Neutrophil (primary cell): ENCODE measurements around the gene SSBP4.

Experiments
- H3K27ac ChIP-seq: fragments of 200-600 bp; sonication (generic); 2 replicates; pipeline ENCODE4 v1.5.1; 2016; ENCODE audit warnings: mild to moderate bottlenecking, moderate library complexity
- H3K27me3 ChIP-seq: fragments of 200-600 bp; sonication (generic); 2 replicates; pipeline ENCODE4 v1.6.0; 2016; ENCODE audit warnings: mild to moderate bottlenecking
- H3K36me3 ChIP-seq: fragments of 200-600 bp; sonication (generic); 2 replicates; pipeline ENCODE4 v1.5.1; 2017
- H3K4me1 ChIP-seq, 2 experiments: fragments of 200-600 bp in 1 of 2; sonication (generic) in 1 of 2; 1 replicate in 1 of 2; 2 replicates in 1 of 2; pipeline versions ENCODE4 v1.5.1 to v1.6.1; 2013 to 2016; ENCODE audit warnings: low read depth in 1 of 2, low read length in 1 of 2, mild to moderate bottlenecking in 1 of 2, moderate library complexity in 1 of 2; ENCODE audit not compliant: control insufficient read depth in 1 of 2, insufficient read depth in 1 of 2
- H3K4me3 ChIP-seq, 2 experiments: fragments of 200-600 bp in 1 of 2; sonication (generic) in 1 of 2; 1 replicate in 1 of 2; 2 replicates in 1 of 2; pipeline ENCODE4 v1.5.1; 2013 to 2016; ENCODE audit warnings: low read depth in 1 of 2, low read length in 1 of 2, mild to moderate bottlenecking in 1 of 2, moderate library complexity in 1 of 2
- H3K9me3 ChIP-seq: fragments of 200-600 bp; sonication (generic); 2 replicates; pipeline ENCODE4 v1.5.1; 2016
- TF ChIP-seq, protein P1 (sequence below): fragments of 200-600 bp; sonication (generic); IDR thresholded peaks from 2 replicates; pipeline ENCODE4 v1.5.1; 2016; ENCODE audit warnings: antibody characterized with exemption

SSBP4 gene

DNA sequence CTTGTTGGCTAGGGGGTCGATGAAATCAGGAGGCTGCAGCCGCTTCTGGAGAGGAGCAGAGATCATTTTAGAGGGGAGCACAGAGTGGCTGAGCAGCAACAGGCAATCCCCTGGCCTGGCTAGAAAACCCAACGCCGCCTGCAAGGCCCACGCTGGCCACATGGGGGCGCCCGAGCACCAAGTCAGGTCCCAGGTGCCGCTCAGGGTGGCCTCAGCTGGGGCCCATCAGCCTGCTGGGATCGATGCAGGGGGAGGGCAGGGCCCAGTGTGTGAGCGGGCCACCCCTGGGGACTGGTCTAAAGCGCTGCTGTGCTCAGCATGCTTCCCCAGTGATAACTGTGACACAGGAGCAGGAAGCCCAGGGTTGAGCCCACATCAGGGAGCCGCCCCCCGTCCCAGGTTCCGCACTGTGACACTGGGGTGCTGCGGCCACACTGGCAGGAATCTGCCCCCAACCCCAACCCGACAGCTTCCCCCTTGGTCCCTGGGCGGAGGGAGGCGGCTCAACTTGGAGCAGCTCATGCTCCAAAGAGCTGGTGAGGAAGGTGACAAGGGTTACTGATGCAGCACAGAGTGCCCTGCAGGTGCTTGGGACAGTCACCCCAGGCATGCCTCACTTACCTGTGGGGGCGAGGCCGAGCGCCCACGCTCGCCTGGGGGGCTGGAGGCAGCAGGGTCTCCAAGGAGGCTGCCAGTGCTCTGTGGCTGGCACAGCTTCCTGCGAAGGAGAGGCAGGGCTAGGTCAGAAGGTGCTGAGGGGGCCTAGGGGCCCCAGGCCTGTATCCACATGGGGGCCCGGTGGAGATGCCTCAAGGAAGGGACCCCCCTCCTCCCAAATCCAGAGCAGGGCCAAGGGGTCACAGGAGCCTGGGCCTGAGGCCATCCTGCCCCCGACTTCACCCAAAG, 32.0 kb downstream of the SSBP4 start:
- Histone ChIP-seq H3K27ac (no peak overlapping the region), H3K4me1 (peaks cover 0 to 4% of the 10 kb centered on the region in 2 experiments), H3K27me3 (no peaks in the 10 kb centered on the region), H3K36me3 (peaks cover 88% of the 10 kb centered on the region), H3K4me3 (no peak overlapping the region), H3K9me3 (no peaks in the 10 kb centered on the region)
- TF ChIP-seq, protein P1, sequence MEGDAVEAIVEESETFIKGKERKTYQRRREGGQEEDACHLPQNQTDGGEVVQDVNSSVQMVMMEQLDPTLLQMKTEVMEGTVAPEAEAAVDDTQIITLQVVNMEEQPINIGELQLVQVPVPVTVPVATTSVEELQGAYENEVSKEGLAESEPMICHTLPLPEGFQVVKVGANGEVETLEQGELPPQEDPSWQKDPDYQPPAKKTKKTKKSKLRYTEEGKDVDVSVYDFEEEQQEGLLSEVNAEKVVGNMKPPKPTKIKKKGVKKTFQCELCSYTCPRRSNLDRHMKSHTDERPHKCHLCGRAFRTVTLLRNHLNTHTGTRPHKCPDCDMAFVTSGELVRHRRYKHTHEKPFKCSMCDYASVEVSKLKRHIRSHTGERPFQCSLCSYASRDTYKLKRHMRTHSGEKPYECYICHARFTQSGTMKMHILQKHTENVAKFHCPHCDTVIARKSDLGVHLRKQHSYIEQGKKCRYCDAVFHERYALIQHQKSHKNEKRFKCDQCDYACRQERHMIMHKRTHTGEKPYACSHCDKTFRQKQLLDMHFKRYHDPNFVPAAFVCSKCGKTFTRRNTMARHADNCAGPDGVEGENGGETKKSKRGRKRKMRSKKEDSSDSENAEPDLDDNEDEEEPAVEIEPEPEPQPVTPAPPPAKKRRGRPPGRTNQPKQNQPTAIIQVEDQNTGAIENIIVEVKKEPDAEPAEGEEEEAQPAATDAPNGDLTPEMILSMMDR = peak; percentile 92

DNA sequence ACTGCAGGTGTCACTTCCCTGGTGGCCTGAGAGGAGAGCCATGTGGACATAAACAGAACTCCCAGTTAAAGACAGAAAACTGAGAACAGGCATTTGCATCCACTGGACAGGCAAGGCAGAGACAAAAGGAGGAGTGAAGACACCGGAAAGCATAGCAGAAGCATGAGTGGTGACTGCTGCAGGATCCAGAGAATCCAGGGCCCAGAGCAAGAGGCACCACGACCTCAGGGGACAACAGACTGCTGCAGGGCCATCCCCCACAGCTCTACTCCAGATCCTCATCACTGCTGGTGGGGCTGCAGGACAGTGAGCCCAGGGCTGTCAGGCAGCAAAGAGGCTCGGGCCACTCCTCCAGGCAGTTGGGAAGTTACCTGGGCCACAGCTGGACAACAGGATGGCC, 33.2 kb downstream of the SSBP4 start:
- Histone ChIP-seq H3K36me3 (peaks cover 88% of the 10 kb centered on the region), H3K4me1 (peaks cover 0 to 4% of the 10 kb centered on the region in 2 experiments), H3K27ac (no peak overlapping the region), H3K27me3 (no peaks in the 10 kb centered on the region), H3K4me3 (no peak overlapping the region), H3K9me3 (no peaks in the 10 kb centered on the region)
- TF ChIP-seq, protein P1 = no peak

DNA sequence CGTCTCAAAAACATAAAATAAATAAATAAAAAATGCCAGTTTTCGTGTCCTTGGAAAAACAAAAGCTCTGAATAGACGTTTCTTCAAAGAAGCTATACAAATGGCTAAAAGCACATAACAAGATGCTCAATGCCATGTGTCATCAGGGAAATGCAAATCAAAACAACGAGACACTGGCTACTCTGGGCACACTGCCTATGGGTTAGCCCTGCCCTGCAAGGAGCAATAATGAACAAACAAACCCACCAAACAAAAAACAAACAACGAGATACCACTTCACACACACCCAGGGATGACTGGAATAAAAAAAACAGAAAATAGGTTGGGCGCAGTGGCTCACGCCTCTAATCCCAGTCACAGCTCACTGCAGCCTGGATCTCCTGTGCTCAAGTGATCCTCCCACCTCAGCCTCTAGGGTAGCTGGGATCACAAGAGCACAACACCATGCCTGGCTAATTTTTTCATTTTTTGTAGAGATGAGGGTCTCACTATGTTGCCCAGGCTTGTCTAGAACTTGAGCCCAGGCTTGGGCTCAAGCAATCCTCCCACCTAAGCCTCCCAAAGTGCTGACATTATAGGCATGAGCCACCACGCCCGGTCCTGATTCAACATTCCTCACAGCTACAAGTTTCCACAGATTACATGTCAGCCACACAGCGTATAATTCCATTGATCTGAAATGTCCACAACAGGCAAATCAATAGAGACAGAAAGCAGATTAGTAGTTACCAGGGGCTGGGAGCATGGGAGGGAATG, 34.2 kb downstream of the SSBP4 start:
- H3K36me3 ChIP-seq = peaks cover 89% of the 10 kb centered on the region
- no peaks in the 10 kb centered on the region for H3K27me3 ChIP-seq
- no peaks in the 10 kb centered on the region for H3K9me3 ChIP-seq
- no peak overlapping the region for H3K4me3 ChIP-seq
- H3K27ac ChIP-seq = no peak overlapping the region
- TF ChIP-seq, protein P1 = no peak
- peaks cover 0 to 4% of the 10 kb centered on the region in 2 experiments for H3K4me1 ChIP-seq

DNA sequence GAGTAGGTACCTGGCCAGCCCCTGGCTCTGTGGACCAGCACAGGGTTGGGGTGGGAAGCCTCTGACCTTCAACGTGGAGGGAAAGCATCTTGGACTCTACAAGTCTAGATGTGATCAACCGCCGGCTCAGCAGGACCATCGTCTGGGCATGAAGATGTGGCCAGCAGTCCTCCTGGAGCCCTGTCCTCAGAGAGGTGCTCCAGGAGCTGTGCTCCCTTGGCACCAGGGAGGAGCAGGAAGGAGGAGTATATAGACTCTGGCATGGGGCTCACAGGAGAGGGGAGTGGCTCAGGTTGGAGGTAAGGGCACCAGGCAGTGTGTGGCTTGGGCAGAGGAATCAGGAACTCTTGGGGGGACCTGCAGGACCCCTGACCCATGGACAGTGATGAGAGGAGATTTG, 37.1 kb downstream of the SSBP4 start:
- no peak overlapping the region for H3K4me3 ChIP-seq
- H3K4me1 ChIP-seq = no peaks in the 10 kb centered on the region
- no peaks in the 10 kb centered on the region for H3K9me3 ChIP-seq
- H3K27ac ChIP-seq = peak overlapping the region; percentile 33
- H3K36me3 ChIP-seq = peaks cover 89% of the 10 kb centered on the region
- TF ChIP-seq, protein P1 = no peak
- no peaks in the 10 kb centered on the region for H3K27me3 ChIP-seq

DNA sequence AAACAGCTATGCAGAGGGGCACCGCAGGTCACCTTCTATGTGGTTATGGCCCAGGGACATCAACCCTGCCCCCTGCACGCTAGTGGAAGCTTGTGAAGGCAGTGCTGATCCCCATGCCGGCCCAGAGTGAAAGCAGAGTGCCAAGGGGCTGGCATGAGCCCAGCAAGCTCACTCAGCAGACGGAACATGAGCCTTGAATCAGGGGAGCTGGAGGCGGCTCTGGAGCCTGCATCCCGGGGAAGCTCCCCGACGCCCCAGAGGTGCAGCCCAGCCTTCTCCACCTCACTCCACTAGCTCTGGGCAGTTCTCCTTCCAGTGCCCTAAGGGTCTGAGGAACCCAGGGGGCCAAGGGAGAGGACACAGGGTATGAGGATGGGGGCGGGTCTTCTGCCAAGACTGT, 37.8 kb downstream of the SSBP4 start:
- Histone ChIP-seq H3K36me3 (peaks cover 89% of the 10 kb centered on the region), H3K27ac (no peak overlapping the region), H3K4me1 (no peaks in the 10 kb centered on the region)

More for the DNA sequence above, 37.8 kb downstream of the SSBP4 start:
- TF ChIP-seq, protein P1 = no peak
- H3K9me3 ChIP-seq = no peaks in the 10 kb centered on the region
- H3K4me3 ChIP-seq = no peak overlapping the region
- H3K27me3 ChIP-seq = no peaks in the 10 kb centered on the region
